HG02610 (cell line): Measurements from ENCODE around the gene ANKS1A.

Experiments
- ATAC-seq: cut with Tn5 transposase; IDR thresholded peaks from one replicate; pipeline ENCODE4 v1.9.1; 2021; ENCODE audit warnings: mild to moderate bottlenecking, moderate library complexity; ENCODE audit not compliant: unreplicated experiment

Gene ANKS1A

GRCh38 chr6:35034411-35035191, 145.5 kb downstream of the ANKS1A start:
- no peak for ATAC-seq

- no peak for ATAC-seq
Observed at GRCh38 chr6:35035481-35036030, 146.5 kb downstream of the ANKS1A start.

GRCh38 chr6:35036059-35036827, 147.2 kb downstream of the ANKS1A start:
- ATAC-seq = no peak

- no peak for ATAC-seq
Observed at GRCh38 chr6:35036828-35037663, 148.0 kb downstream of the ANKS1A start.

GRCh38 chr6:35037664-35038038, 148.6 kb downstream of the ANKS1A start:
- no peak for ATAC-seq

- no peak for ATAC-seq
Observed at GRCh38 chr6:35038076-35038475, 149.0 kb downstream of the ANKS1A start.

- ATAC-seq = no peak
Observed at GRCh38 chr6:35040398-35040797, 151.3 kb downstream of the ANKS1A start.

GRCh38 chr6:35041086-35041861, 152.2 kb downstream of the ANKS1A start:
- ATAC-seq = no peak

GRCh38 chr6:35042031-35042815, 153.2 kb downstream of the ANKS1A start:
- no peak for ATAC-seq

- ATAC-seq = no peak
Observed at GRCh38 chr6:35043381-35044130, 154.5 kb downstream of the ANKS1A start.

GRCh38 chr6:35044145-35044745, 155.2 kb downstream of the ANKS1A start:
- ATAC-seq = no peak

- ATAC-seq = no peak
Observed at GRCh38 chr6:35044761-35045421, 155.8 kb downstream of the ANKS1A start.

- no peak for ATAC-seq
Observed at GRCh38 chr6:35046103-35046502, 157.0 kb downstream of the ANKS1A start.

GRCh38 chr6:35046862-35047261, 157.8 kb downstream of the ANKS1A start:
- no peak for ATAC-seq

- ATAC-seq = no peak
Observed at GRCh38 chr6:35047265-35048011, 158.4 kb downstream of the ANKS1A start.

- no peak for ATAC-seq
Observed at GRCh38 chr6:35048031-35048613, 159.1 kb downstream of the ANKS1A start.

- ATAC-seq = no peak
Observed at GRCh38 chr6:35048631-35049083, 159.6 kb downstream of the ANKS1A start.
